ENCODE results near the gene DHDDS. TPM values are rescaled to one million over a fixed set of nuclear protein-coding genes. Genes with fewer than 3 reads are reported as not detected.

Gene DHDDS
- total and polyA plus RNA-seq, 2 of the 13 experiments (the other 11 are each of a cell fraction or from before 2014, with no cell fraction given) = 18.9 to 28.3 TPM

- TF ChIP-seq PCBP2 (optimal IDR thresholded peaks at IDR 0.05; ENCODE audit: low read depth, low read length, poor library complexity, severe bottlenecking) = no peak
- TF ChIP-seq AGO2 (optimal IDR thresholded peaks at IDR 0.05; ENCODE audit: low read depth, low read length) = no peak
- peak; percentile 100 for TF ChIP-seq ATF2 (CRISPR knock-in tag; IDR thresholded peaks at IDR 0.05)
- TF ChIP-seq RXRA (CRISPR knock-in tag; IDR thresholded peaks at IDR 0.05) = peak; percentile 88
- no peak for TF ChIP-seq HNRNPH1 (optimal IDR thresholded peaks at IDR 0.05; ENCODE audit: low read depth, low read length)
- peak; percentile 100 for TF ChIP-seq ZNF580 (CRISPR knock-in tag; IDR thresholded peaks at IDR 0.05; ENCODE audit: borderline replicate concordance, low read depth)
- TF ChIP-seq CENPBD1 (CRISPR knock-in tag; IDR thresholded peaks at IDR 0.05; ENCODE audit: borderline replicate concordance, low read depth) = peak; percentile 99
- peak; percentile 100 for TF ChIP-seq ZNF367 (CRISPR knock-in tag; IDR thresholded peaks at IDR 0.05; ENCODE audit: borderline replicate concordance)
- peak; percentile 70 for TF ChIP-seq MED8 (CRISPR knock-in tag; IDR thresholded peaks at IDR 0.05; ENCODE audit: insufficient replicate concordance)
- TF ChIP-seq ZMAT3 (CRISPR knock-in tag; conservative IDR thresholded peaks at IDR 0.05) = peak; percentile 100
- peak; percentile 97 for TF ChIP-seq ZKSCAN5 (CRISPR knock-in tag; IDR thresholded peaks at IDR 0.05)
- TF ChIP-seq ZNF326 (CRISPR knock-in tag; IDR thresholded peaks at IDR 0.05; ENCODE audit: borderline replicate concordance) = peak; percentile 99
- peak; percentile 55 for TF ChIP-seq MNT (IDR thresholded peaks at IDR 0.05)
- peak; percentile 100 for TF ChIP-seq ZNF766 (CRISPR knock-in tag; IDR thresholded peaks at IDR 0.05; ENCODE audit: borderline replicate concordance)
- TF ChIP-seq ZNF7 (CRISPR knock-in tag; IDR thresholded peaks at IDR 0.05) = peak; percentile 98
- peak; percentile 96 for TF ChIP-seq ZBTB21 (CRISPR knock-in tag; IDR thresholded peaks at IDR 0.05)
- peak; percentile 80 for TF ChIP-seq ZBTB14 (CRISPR knock-in tag; IDR thresholded peaks at IDR 0.05)
- TF ChIP-seq U2AF2 (IDR thresholded peaks at IDR 0.05; ENCODE audit: low read depth, low read length) = no peak
- TF ChIP-seq MTERF4 (CRISPR knock-in tag; IDR thresholded peaks at IDR 0.05) = peak; percentile 100
- TF ChIP-seq KLF13 (CRISPR knock-in tag; IDR thresholded peaks at IDR 0.05) = peak; percentile 100
- peak; percentile 72; the same call in 1 of the 2 replicates for TF ChIP-seq SIN3B (IDR thresholded peaks at IDR 0.05; ENCODE audit: low read length)
- TF ChIP-seq ATF4 (CRISPR knock-in tag; IDR thresholded peaks at IDR 0.05) = peak in 1 of 2 experiments; percentile 94; a peak in 2 of 4 replicates
- peak; percentile 99 for TF ChIP-seq ZNF432 (CRISPR knock-in tag; IDR thresholded peaks at IDR 0.05; ENCODE audit: borderline replicate concordance)
- peak; percentile 93 for TF ChIP-seq FOXJ3 (CRISPR knock-in tag; IDR thresholded peaks at IDR 0.05; ENCODE audit: borderline replicate concordance)
- peak; percentile 100 for TF ChIP-seq ZNF331 (CRISPR knock-in tag; IDR thresholded peaks at IDR 0.05)
Measured at GRCh38 chr1:26408604-26409003, 23.5 kb upstream of the DHDDS start (continued).
